ENCODE results near the gene ANO4.

DNA sequence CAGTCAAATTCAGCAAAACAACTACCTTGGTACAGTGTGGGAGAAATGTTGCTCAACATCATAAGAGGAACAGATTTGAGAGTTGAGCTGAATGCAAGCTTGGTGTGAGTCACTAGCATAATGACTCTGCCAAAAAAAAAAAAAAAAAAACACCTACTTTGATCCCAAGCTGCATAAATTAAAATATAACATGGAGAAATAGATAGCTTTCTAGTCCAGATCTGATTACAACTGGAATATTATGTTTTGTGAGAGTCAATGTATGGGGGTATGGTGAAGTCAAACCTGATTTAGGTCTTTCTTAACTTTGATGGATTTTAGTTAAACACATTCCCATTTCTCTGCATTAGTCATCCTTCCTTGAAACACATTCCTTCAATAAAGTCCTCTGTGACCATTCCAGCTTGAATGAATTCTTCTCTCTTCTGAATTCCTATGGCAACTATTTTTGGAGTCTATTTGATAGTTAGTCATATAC lies 227.4 kb downstream of the ANO4 start:
- TF ChIP-seq, protein P1, sequence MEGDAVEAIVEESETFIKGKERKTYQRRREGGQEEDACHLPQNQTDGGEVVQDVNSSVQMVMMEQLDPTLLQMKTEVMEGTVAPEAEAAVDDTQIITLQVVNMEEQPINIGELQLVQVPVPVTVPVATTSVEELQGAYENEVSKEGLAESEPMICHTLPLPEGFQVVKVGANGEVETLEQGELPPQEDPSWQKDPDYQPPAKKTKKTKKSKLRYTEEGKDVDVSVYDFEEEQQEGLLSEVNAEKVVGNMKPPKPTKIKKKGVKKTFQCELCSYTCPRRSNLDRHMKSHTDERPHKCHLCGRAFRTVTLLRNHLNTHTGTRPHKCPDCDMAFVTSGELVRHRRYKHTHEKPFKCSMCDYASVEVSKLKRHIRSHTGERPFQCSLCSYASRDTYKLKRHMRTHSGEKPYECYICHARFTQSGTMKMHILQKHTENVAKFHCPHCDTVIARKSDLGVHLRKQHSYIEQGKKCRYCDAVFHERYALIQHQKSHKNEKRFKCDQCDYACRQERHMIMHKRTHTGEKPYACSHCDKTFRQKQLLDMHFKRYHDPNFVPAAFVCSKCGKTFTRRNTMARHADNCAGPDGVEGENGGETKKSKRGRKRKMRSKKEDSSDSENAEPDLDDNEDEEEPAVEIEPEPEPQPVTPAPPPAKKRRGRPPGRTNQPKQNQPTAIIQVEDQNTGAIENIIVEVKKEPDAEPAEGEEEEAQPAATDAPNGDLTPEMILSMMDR (IDR thresholded peaks at IDR 0.05), result no peak
- no peak for TF ChIP-seq POLR2A (IDR thresholded peaks at IDR 0.05)
